Liver (tissue), 9 donors: ENCODE measurements around the gene OR4C45. TPM values are rescaled to one million over a fixed set of nuclear protein-coding genes. Genes with fewer than 3 reads are reported as not detected.
"Not testable (repeated sequence)": the region's sequence is repeated elsewhere in the genome, so short reads cannot be mapped to it uniquely, and the experiment has no call there.

Experiments
- DNase-seq: peaks from one replicate; pipeline ENCODE4 v3.0.0-alpha.2; 2017; ENCODE audit warnings: low spot score
- H3K27ac ChIP-seq, 2 donors: one replicate each; pipeline ENCODE4 v1.7.0; 2013; ENCODE audit warnings: inconsistent platforms in 2 of 2, low read length in 2 of 2, control low read depth in 1 of 2, low read depth in 1 of 2, mild to moderate bottlenecking in 1 of 2
- H3K27me3 ChIP-seq, 4 donors: one replicate each; pipeline versions ENCODE4 v1.6.1 to v1.7.0; 2013; ENCODE audit warnings: low read length in 3 of 4, inconsistent platforms in 1 of 4, mild to moderate bottlenecking in 1 of 4, moderate library complexity in 1 of 4; ENCODE audit not compliant: control insufficient read depth in 4 of 4, insufficient read depth in 4 of 4
- H3K36me3 ChIP-seq, 4 donors: one replicate each; pipeline versions ENCODE4 v1.6.1 to v1.7.0; 2013; ENCODE audit warnings: low read length in 3 of 4, mild to moderate bottlenecking in 3 of 4, low read depth in 1 of 4, moderate library complexity in 1 of 4; ENCODE audit not compliant: control insufficient read depth in 4 of 4, insufficient read depth in 3 of 4
- H3K4me1 ChIP-seq, 4 donors: one replicate each; pipeline versions ENCODE4 v1.6.1 to v1.7.0; 2013; ENCODE audit warnings: low read length in 3 of 4, mild to moderate bottlenecking in 3 of 4, moderate library complexity in 1 of 4; ENCODE audit not compliant: control insufficient read depth in 4 of 4, insufficient read depth in 4 of 4
- H3K4me3 ChIP-seq, 3 donors: one replicate each; pipeline versions ENCODE4 v1.6.1 to v1.7.0; 2013; ENCODE audit warnings: low read length in 3 of 3, control low read depth in 1 of 3, low read depth in 1 of 3, mild to moderate bottlenecking in 1 of 3
- H3K9ac ChIP-seq, 2 donors: one replicate each; pipeline ENCODE4 v1.7.0; 2013; ENCODE audit warnings: low read length in 2 of 2, mild to moderate bottlenecking in 2 of 2, moderate library complexity in 2 of 2, control low read depth in 1 of 2, low read depth in 1 of 2
- H3K9me3 ChIP-seq, 4 donors: one replicate each; pipeline versions ENCODE4 v1.6.1 to v1.7.0; 2013; ENCODE audit warnings: low read length in 3 of 4; ENCODE audit not compliant: control insufficient read depth in 4 of 4
- ATF3 ChIP-seq: IDR thresholded peaks from 2 replicates; pipeline ENCODE4 v1.6.1; 2016; ENCODE audit warnings: antibody characterized with exemption
- CTCF ChIP-seq: fragments of 150-350 bp; IDR thresholded peaks from 2 replicates; pipeline ENCODE4 v1.5.1; 2017; ENCODE audit warnings: improper control_type of control experiment, low read depth, low read length; ENCODE audit not compliant: missing input control
- EGR1 ChIP-seq, 2 donors: IDR thresholded peaks; 2 replicates each; pipeline ENCODE4 v1.6.1; 2016 to 2018; ENCODE audit warnings: antibody characterized with exemption in 2 of 2, low read depth in 2 of 2
- FOXA2 ChIP-seq: IDR thresholded peaks from 2 replicates; pipeline ENCODE4 v1.6.1; 2016; ENCODE audit warnings: antibody characterized with exemption
- GABPA ChIP-seq, 2 donors: IDR thresholded peaks in 1 of 2; conservative IDR thresholded peaks in 1 of 2; 2 replicates each; pipeline ENCODE4 v1.6.1; 2016; ENCODE audit warnings: antibody characterized with exemption in 2 of 2, mild to moderate bottlenecking in 1 of 2, moderate library complexity in 1 of 2
- MAX ChIP-seq: IDR thresholded peaks from 2 replicates; pipeline ENCODE4 v1.6.1; 2016; ENCODE audit warnings: antibody characterized with exemption
- NR2F2 ChIP-seq: IDR thresholded peaks from 2 replicates; pipeline ENCODE4 v1.6.1; 2016; ENCODE audit warnings: antibody characterized with exemption
- REST ChIP-seq: IDR thresholded peaks from 2 replicates; pipeline ENCODE4 v1.6.1; 2016; ENCODE audit warnings: antibody characterized with exemption, mild to moderate bottlenecking
- RXRA ChIP-seq, 2 donors: IDR thresholded peaks; 2 replicates each; pipeline ENCODE4 v1.6.1; 2017 to 2018; ENCODE audit warnings: antibody characterized with exemption in 2 of 2, mild to moderate bottlenecking in 1 of 2
- SP1 ChIP-seq: IDR thresholded peaks from 2 replicates; pipeline ENCODE4 v1.6.1; 2018; ENCODE audit warnings: antibody characterized with exemption, mild to moderate bottlenecking
- YY1 ChIP-seq: IDR thresholded peaks from 2 replicates; pipeline ENCODE4 v1.6.1; 2016; ENCODE audit warnings: antibody characterized with exemption, mild to moderate bottlenecking
- ZBTB33 ChIP-seq: IDR thresholded peaks from 2 replicates; pipeline ENCODE4 v1.6.1; 2016; ENCODE audit warnings: antibody characterized with exemption
- WGBS: extraction: QIAGEN DNeasy Blood & Tissue Kit; methylation state at CpG from one replicate; pipeline ENCODE4 v1.1.7; 2013; 5-methylcytosine and 5-hydroxymethylcytosine counted together
- polyA plus RNA-seq, 2 donors: library from polyadenylated mRNA; stranded (reverse) in 1 of 2; unstranded in 1 of 2; fragments of 200-250 nt in 1 of 2; fragments of >200 nt in 1 of 2; fragmentation: Nextera tagmentation in 1 of 2; extraction: Ambion mirVana in 1 of 2; gene quantifications; one replicate each; pipeline versions ENCODE4 v1.2.1 to v1.2.3, GENCODE V29; 2013 to 2015
- total RNA-seq, 2 donors: library from RNA; depleted of rRNA; stranded (reverse); fragments of >200 nt; gene quantifications; one replicate each; pipeline ENCODE4 v1.2.3, GENCODE V29; 2014
- donor health status: healthy.
- donor health status: healthy.
- donor health status: healthy.
- donor health status: healthy.
- donor health status: healthy.

Gene OR4C45
- total and polyA plus RNA-seq, 4 donors: not detected

- TF ChIP-seq RXRA (IDR thresholded peaks at IDR 0.05): no peak
Measured at GRCh38 chr11:50037251-50037650, 4.6 kb downstream of the OR4C45 start (continued).

- no peak overlapping the region for H3K9ac ChIP-seq
- H3K4me1 ChIP-seq: no peaks in the 10 kb centered on the region
- 89% methylated on average over 2 of the region's 2 CpGs for WGBS
- H3K27ac ChIP-seq: no peak overlapping the region
- no peaks in the 10 kb centered on the region for H3K9me3 ChIP-seq
- DNase-seq: no peak
- no peaks in the 10 kb centered on the region for H3K36me3 ChIP-seq
- H3K27me3 ChIP-seq: no peaks in the 10 kb centered on the region
- TF ChIP-seq RXRA (IDR thresholded peaks at IDR 0.05) (no peak), SP1 (no peak), NR2F2 (no peak), FOXA2 (no peak)
- H3K4me3 ChIP-seq: no peak overlapping the region
Measured at GRCh38 chr11:50044647-50045046, 12.0 kb downstream of the OR4C45 start.

GRCh38 chr11:50063056-50063455, 30.4 kb downstream of the OR4C45 start:
- DNase-seq: not testable (repeated sequence)

GRCh38 chr11:50070389-50070788, 37.7 kb downstream of the OR4C45 start:
- H3K4me1 ChIP-seq: no peaks in the 10 kb centered on the region
- H3K4me3 ChIP-seq: no peak overlapping the region
- H3K27me3 ChIP-seq: no peaks in the 10 kb centered on the region
- H3K27ac ChIP-seq: no peak overlapping the region
- H3K36me3 ChIP-seq: no peaks in the 10 kb centered on the region
- no peaks in the 10 kb centered on the region for H3K9me3 ChIP-seq
- DNase-seq: no peak
- H3K9ac ChIP-seq: no peak overlapping the region
- WGBS: 59% methylated on average over 3 of the region's 3 CpGs
- TF ChIP-seq REST (no peak), MAX (no peak), EGR1 (IDR thresholded peaks at IDR 0.05; ENCODE audit: low read depth in 2 of 2) (no peak), ZBTB33 (no peak), FOXA2 (no peak), NR2F2 (no peak), CTCF (no peak), GABPA (IDR thresholded peaks at IDR 0.05 in 1 of 2, conservative IDR thresholded peaks at IDR 0.05 in 1 of 2) (no peak), ATF3 (no peak), YY1 (no peak)

More at GRCh38 chr11:50063056-50063455, 30.4 kb downstream of the OR4C45 start:
- not testable (repeated sequence) for H3K4me3 ChIP-seq, H3K27ac ChIP-seq, H3K9ac ChIP-seq, H3K4me1 ChIP-seq, H3K36me3 ChIP-seq, H3K9me3 ChIP-seq, H3K27me3 ChIP-seq
- 85% methylated on average over 22 of the region's 22 CpGs for WGBS
